Gastrocnemius medialis (tissue), 4 donors: ENCODE results near the gene OXCT1. TPM values are rescaled to one million over a fixed set of nuclear protein-coding genes. Genes with fewer than 3 reads are reported as not detected.

Experiments used
- ATAC-seq, 2 donors: fragments of 150-250 bp; one replicate each; pipeline ENCODE4 v1.9.1; 2016
- DNase-seq, 2 donors: peaks; one replicate each; pipeline ENCODE4 v3.0.0-alpha.2; 2019
- H3K27ac ChIP-seq, 4 donors: fragments of 200-600 bp; sonication (generic); 1 replicate in 1 of 4; 2 replicates in 3 of 4; pipeline ENCODE4 v1.5.1; 2016 to 2018; ENCODE audit warnings: mild to moderate bottlenecking in 2 of 4, moderate library complexity in 1 of 4
- H3K27me3 ChIP-seq, 3 donors: fragments of 200-600 bp; sonication (generic) in 2 of 3; 1 replicate in 1 of 3; 2 replicates in 2 of 3; pipeline versions ENCODE4 v1.5.1 to v1.6.0; 2016 to 2019; ENCODE audit warnings: mild to moderate bottlenecking in 1 of 3, moderate library complexity in 1 of 3
- H3K36me3 ChIP-seq, 2 donors: fragments of 200-600 bp; sonication (generic) in 1 of 2; one replicate each; pipeline ENCODE4 v1.5.1; 2017 to 2018
- H3K4me1 ChIP-seq, 2 donors: fragments of 200-600 bp; sonication (generic) in 1 of 2; one replicate each; pipeline ENCODE4 v1.5.1; 2016 to 2017; ENCODE audit warnings: mild to moderate bottlenecking in 2 of 2
- H3K4me3 ChIP-seq, 4 donors: fragments of 200-600 bp; sonication (generic) in 3 of 4; 1 replicate in 1 of 4; 2 replicates in 3 of 4; pipeline ENCODE4 v1.5.1; 2016 to 2019; ENCODE audit warnings: mild to moderate bottlenecking in 2 of 4
- H3K9me3 ChIP-seq, 3 donors: fragments of 200-600 bp; sonication (generic) in 2 of 3; 1 replicate in 1 of 3; 2 replicates in 2 of 3; pipeline ENCODE4 v1.5.1; 2016 to 2019
- POLR2A ChIP-seq, 2 donors: fragments of 450-650 bp; IDR thresholded peaks; one replicate each; pipeline ENCODE4 v1.6.1; 2017; ENCODE audit warnings: antibody characterized with exemption in 2 of 2, mild to moderate bottlenecking in 2 of 2, moderate library complexity in 2 of 2
- in situ Hi-C, 4 donors: fragments of 200-750 bp; cut with MboI; loops; one replicate each; pipeline versions ENCODE4 v1.15.0 to v1.8.0; 2017; ENCODE audit warnings: low sequenced_read_pairs in 4 of 4
- intact Hi-C: fragments of 100-400 bp; cut with DNase I; formaldehyde crosslinking; loops from one replicate; pipeline ENCODE4 v1.15.1; 2023; ENCODE audit warnings: low total_unique reads
- total RNA-seq, 4 donors: library from RNA; depleted of rRNA; stranded (reverse); fragments of >200 nt; gene quantifications; one replicate each; pipeline versions ENCODE4 v1.1.0 to v1.2.3, GENCODE V29; 2016
- TF ChIP-seq, protein P1 (sequence below), 5 experiments: fragments of 450-650 bp in 3 of 5; fragments of 200-600 bp in 2 of 5; sonication (generic) in 2 of 5; IDR thresholded peaks in 4 of 5; conservative IDR thresholded peaks in 1 of 5; 1 replicate in 4 of 5; 2 replicates in 1 of 5; pipeline ENCODE4 v1.5.1; 2016 to 2019; ENCODE audit warnings: antibody characterized with exemption in 5 of 5, mild to moderate bottlenecking in 3 of 5, moderate library complexity in 3 of 5

The OXCT1 gene
- total RNA-seq, 4 donors from 2014 or later = 9.4 to 45.4 (median 20.5) TPM

DNA sequence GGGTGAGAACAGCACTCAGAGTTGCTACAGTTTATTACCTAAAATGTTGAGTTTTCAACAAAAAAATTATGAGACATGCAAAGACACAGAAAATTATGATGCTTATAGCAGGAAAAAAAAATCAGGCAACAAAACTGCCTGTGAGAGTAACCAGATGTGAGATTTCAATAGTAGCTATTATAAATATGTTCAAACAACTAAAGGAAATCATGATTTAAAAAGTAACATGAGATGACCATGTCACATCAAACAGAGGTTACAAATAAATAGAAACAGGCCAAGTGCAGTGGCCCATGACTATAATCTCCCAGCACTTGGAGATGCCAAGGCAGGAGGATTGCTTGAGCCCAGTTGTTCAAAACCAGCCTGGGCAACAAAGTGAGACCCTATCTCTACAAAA, 21.8 kb upstream of the OXCT1 start:
- no peaks in the 10 kb centered on the region for H3K27me3 ChIP-seq
- no peak for DNase-seq
- H3K36me3 ChIP-seq = no peaks in the 10 kb centered on the region
- no peak for ATAC-seq
- in situ Hi-C loops = no loop called here
- TF ChIP-seq, protein P1, sequence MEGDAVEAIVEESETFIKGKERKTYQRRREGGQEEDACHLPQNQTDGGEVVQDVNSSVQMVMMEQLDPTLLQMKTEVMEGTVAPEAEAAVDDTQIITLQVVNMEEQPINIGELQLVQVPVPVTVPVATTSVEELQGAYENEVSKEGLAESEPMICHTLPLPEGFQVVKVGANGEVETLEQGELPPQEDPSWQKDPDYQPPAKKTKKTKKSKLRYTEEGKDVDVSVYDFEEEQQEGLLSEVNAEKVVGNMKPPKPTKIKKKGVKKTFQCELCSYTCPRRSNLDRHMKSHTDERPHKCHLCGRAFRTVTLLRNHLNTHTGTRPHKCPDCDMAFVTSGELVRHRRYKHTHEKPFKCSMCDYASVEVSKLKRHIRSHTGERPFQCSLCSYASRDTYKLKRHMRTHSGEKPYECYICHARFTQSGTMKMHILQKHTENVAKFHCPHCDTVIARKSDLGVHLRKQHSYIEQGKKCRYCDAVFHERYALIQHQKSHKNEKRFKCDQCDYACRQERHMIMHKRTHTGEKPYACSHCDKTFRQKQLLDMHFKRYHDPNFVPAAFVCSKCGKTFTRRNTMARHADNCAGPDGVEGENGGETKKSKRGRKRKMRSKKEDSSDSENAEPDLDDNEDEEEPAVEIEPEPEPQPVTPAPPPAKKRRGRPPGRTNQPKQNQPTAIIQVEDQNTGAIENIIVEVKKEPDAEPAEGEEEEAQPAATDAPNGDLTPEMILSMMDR (IDR thresholded peaks at IDR 0.05 in 4 of 5, conservative IDR thresholded peaks at IDR 0.05 in 1 of 5) = no peak
- TF ChIP-seq POLR2A (IDR thresholded peaks at IDR 0.05) = no peak
- no peaks in the 10 kb centered on the region for H3K4me1 ChIP-seq
- H3K27ac ChIP-seq = no peak overlapping the region
- no peak overlapping the region for H3K4me3 ChIP-seq
- intact Hi-C loops = no loop called here
- H3K9me3 ChIP-seq = no peaks in the 10 kb centered on the region

DNA sequence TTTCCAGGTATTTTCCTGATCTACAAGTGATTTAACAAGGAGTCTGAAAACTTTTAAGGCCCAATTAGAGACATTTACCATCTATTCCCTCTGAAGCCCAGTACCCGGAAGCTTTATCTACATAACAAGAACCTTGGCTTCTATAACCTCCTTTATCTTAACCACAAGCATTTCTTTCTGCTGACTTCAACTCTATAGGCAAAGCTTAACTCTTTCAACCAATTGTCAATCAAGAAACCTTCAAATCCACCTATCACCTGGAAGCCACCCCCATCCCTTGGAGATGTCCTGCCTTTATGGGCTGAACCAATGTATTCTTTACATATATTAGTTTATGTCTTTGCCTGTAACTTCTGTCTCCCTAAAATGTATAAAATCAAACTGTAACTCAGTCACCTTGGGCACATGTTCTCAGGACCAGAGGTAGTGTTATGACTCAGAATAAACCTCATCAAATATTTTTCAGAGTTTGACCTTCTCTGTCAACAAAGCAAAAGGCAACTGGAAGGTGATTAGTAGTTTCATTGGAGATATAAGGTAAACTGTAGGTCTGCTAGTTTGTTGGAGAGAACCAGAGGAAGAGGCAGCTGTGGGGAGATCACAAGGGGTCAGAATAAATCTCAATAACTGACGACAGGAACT, 21.0 kb upstream of the OXCT1 start:
- intact Hi-C loops = no loop called here
- no peak for ATAC-seq

GRCh38 chr5:41885286-41885685, 15.1 kb upstream of the OXCT1 start:
- intact Hi-C loops (no loop called here), in situ Hi-C loops (no loop called here)
- TF ChIP-seq, protein P1 (IDR thresholded peaks at IDR 0.05 in 4 of 5, conservative IDR thresholded peaks at IDR 0.05 in 1 of 5) = no peak
- TF ChIP-seq POLR2A (IDR thresholded peaks at IDR 0.05) = no peak
- ATAC-seq = no peak
- Histone ChIP-seq H3K27ac (no peak overlapping the region), H3K9me3 (no peaks in the 10 kb centered on the region), H3K4me1 (no peaks in the 10 kb centered on the region), H3K36me3 (no peaks in the 10 kb centered on the region), H3K27me3 (no peaks in the 10 kb centered on the region), H3K4me3 (no peak overlapping the region)
- no peak for DNase-seq

More for the DNA sequence above, 21.0 kb upstream of the OXCT1 start:
- no peaks in the 10 kb centered on the region for H3K4me1 ChIP-seq
- TF ChIP-seq POLR2A (IDR thresholded peaks at IDR 0.05) = no peak
- in situ Hi-C loops = no loop called here
- no peak overlapping the region for H3K4me3 ChIP-seq
- H3K9me3 ChIP-seq = no peaks in the 10 kb centered on the region
- H3K27ac ChIP-seq = no peak overlapping the region
- no peaks in the 10 kb centered on the region for H3K27me3 ChIP-seq
- no peak for DNase-seq
- H3K36me3 ChIP-seq = no peaks in the 10 kb centered on the region

DNA sequence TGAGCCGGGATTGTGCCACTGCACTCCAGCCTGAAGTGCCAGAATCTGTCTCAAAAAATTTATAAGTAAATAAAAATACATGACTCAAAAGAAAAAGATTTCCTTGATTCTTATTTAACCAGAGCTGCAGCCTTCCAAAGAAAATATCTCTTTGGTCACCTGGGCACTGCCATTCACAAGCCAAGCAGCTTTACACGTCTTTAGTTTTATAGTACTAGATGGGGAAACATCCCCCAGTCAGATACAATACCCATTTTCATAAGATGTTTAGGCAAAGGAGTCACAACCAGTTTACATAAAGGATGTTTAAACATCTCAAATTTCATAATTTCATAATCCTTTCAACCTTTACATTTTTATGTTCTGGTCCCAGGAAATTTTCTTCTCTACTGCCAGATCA, 13.7 kb upstream of the OXCT1 start:
- Histone ChIP-seq H3K4me1 (no peaks in the 10 kb centered on the region), H3K4me3 (no peak overlapping the region), H3K36me3 (no peaks in the 10 kb centered on the region), H3K27me3 (no peaks in the 10 kb centered on the region), H3K27ac (no peak overlapping the region), H3K9me3 (no peaks in the 10 kb centered on the region)
- DNase-seq (no peak), ATAC-seq (no peak)
- in situ Hi-C loops (no loop called here), intact Hi-C loops (no loop called here)
- no peak for TF ChIP-seq POLR2A (IDR thresholded peaks at IDR 0.05)

- no peaks in the 10 kb centered on the region for H3K9me3 ChIP-seq
- in situ Hi-C loops (no loop called here), intact Hi-C loops (no loop called here)
- TF ChIP-seq, protein P1 (IDR thresholded peaks at IDR 0.05 in 4 of 5, conservative IDR thresholded peaks at IDR 0.05 in 1 of 5) = no peak
- no peak overlapping the region for H3K4me3 ChIP-seq
- no peaks in the 10 kb centered on the region for H3K27me3 ChIP-seq
- H3K27ac ChIP-seq = no peak overlapping the region
- DNase-seq = no peak
- H3K4me1 ChIP-seq = no peaks in the 10 kb centered on the region
- ATAC-seq = no peak
- H3K36me3 ChIP-seq = no peaks in the 10 kb centered on the region
These were observed 13.0 kb upstream of the OXCT1 start for GRCh38 chr5:41883243-41883642.

DNA sequence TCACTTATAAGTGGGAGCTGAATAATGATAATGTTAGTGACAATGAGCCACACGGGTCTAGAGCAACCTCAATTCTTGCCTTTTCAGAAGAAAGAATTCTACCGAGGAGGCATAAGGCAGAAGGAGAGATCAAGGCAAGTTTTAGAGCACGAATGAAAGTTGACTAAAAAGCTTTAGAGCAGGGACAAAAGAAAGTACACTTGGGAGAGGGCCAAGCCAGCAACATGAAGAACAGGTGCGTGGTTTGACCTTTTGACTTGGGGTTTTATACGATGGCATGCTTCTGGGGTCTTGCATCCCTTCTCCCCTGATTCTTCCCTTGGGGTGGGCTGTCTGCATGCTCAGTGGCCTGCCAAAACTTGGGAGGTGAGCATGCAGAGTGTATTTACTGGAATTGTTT, 12.5 kb upstream of the OXCT1 start:
- in situ Hi-C loops = no loop called here
- no peaks in the 10 kb centered on the region for H3K27me3 ChIP-seq
- H3K4me1 ChIP-seq = no peaks in the 10 kb centered on the region
- intact Hi-C loops = no loop called here
- no peak overlapping the region for H3K27ac ChIP-seq
- no peak for TF ChIP-seq POLR2A (IDR thresholded peaks at IDR 0.05)
- TF ChIP-seq, protein P1 (IDR thresholded peaks at IDR 0.05 in 4 of 5, conservative IDR thresholded peaks at IDR 0.05 in 1 of 5) = no peak
- no peaks in the 10 kb centered on the region for H3K9me3 ChIP-seq
- ATAC-seq (no peak), DNase-seq (no peak)
- no peak overlapping the region for H3K4me3 ChIP-seq
- no peaks in the 10 kb centered on the region for H3K36me3 ChIP-seq
